Neural cell (in vitro differentiated cells): Measurements from ENCODE around the gene PPCDC.

Experiments
- EZH2 ChIP-seq: fragments of 200-600, 300-800 bp; shearing (Covaris generic), sonication (generic); IDR thresholded peaks from 2 replicates; pipeline ENCODE4 v1.6.1; 2014; ENCODE audit warnings: antibody characterized with exemption, low read length, borderline replicate concordance, mild to moderate bottlenecking; ENCODE audit not compliant: insufficient read depth, poor library complexity, severe bottlenecking
- POLR2AphosphoS5 ChIP-seq: IDR thresholded peaks from 2 replicates; pipeline ENCODE4 v1.6.1; 2012
- TAF1 ChIP-seq: IDR thresholded peaks from 2 replicates; pipeline ENCODE4 v1.6.1; 2012; ENCODE audit warnings: low read depth
- TF ChIP-seq, protein P1 (sequence below): fragments of 450-650 bp; IDR thresholded peaks from 2 replicates; pipeline ENCODE4 v1.5.1; 2014; ENCODE audit warnings: antibody characterized with exemption, mild to moderate bottlenecking, moderate library complexity; ENCODE audit not compliant: poor library complexity, severe bottlenecking
- TF ChIP-seq, protein P2 (sequence below): IDR thresholded peaks from 2 replicates; pipeline ENCODE4 v1.6.1; 2012; ENCODE audit warnings: borderline replicate concordance

- TF ChIP-seq POLR2AphosphoS5 (no peak), EZH2 (no peak), TAF1 (no peak)
- TF ChIP-seq, protein P1, sequence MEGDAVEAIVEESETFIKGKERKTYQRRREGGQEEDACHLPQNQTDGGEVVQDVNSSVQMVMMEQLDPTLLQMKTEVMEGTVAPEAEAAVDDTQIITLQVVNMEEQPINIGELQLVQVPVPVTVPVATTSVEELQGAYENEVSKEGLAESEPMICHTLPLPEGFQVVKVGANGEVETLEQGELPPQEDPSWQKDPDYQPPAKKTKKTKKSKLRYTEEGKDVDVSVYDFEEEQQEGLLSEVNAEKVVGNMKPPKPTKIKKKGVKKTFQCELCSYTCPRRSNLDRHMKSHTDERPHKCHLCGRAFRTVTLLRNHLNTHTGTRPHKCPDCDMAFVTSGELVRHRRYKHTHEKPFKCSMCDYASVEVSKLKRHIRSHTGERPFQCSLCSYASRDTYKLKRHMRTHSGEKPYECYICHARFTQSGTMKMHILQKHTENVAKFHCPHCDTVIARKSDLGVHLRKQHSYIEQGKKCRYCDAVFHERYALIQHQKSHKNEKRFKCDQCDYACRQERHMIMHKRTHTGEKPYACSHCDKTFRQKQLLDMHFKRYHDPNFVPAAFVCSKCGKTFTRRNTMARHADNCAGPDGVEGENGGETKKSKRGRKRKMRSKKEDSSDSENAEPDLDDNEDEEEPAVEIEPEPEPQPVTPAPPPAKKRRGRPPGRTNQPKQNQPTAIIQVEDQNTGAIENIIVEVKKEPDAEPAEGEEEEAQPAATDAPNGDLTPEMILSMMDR: no peak
- TF ChIP-seq, protein P2, sequence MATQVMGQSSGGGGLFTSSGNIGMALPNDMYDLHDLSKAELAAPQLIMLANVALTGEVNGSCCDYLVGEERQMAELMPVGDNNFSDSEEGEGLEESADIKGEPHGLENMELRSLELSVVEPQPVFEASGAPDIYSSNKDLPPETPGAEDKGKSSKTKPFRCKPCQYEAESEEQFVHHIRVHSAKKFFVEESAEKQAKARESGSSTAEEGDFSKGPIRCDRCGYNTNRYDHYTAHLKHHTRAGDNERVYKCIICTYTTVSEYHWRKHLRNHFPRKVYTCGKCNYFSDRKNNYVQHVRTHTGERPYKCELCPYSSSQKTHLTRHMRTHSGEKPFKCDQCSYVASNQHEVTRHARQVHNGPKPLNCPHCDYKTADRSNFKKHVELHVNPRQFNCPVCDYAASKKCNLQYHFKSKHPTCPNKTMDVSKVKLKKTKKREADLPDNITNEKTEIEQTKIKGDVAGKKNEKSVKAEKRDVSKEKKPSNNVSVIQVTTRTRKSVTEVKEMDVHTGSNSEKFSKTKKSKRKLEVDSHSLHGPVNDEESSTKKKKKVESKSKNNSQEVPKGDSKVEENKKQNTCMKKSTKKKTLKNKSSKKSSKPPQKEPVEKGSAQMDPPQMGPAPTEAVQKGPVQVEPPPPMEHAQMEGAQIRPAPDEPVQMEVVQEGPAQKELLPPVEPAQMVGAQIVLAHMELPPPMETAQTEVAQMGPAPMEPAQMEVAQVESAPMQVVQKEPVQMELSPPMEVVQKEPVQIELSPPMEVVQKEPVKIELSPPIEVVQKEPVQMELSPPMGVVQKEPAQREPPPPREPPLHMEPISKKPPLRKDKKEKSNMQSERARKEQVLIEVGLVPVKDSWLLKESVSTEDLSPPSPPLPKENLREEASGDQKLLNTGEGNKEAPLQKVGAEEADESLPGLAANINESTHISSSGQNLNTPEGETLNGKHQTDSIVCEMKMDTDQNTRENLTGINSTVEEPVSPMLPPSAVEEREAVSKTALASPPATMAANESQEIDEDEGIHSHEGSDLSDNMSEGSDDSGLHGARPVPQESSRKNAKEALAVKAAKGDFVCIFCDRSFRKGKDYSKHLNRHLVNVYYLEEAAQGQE: no peak
Measured at GRCh38 chr15:75042730-75043508, 19.5 kb downstream of the PPCDC start.
